HG03469 (cell line): ENCODE results near the gene SERGEF.

ENCODE experiments used
- ATAC-seq: cut with Tn5 transposase; IDR thresholded peaks from one replicate; pipeline ENCODE4 v1.9.1; 2021; ENCODE audit warnings: mild to moderate bottlenecking, moderate library complexity, moderate number of reproducible peaks; ENCODE audit not compliant: unreplicated experiment

SERGEF gene

GRCh38 chr11:17793642-17794170 lies 219.1 kb downstream of the SERGEF start:
- no peak for ATAC-seq

- no peak for ATAC-seq
Measured at GRCh38 chr11:17792161-17792560, 220.7 kb downstream of the SERGEF start.

GRCh38 chr11:17791144-17791543 lies 221.7 kb downstream of the SERGEF start:
- no peak for ATAC-seq

- no peak for ATAC-seq
Measured at GRCh38 chr11:17790453-17790852, 222.4 kb downstream of the SERGEF start.

GRCh38 chr11:17788084-17788483 lies 224.8 kb downstream of the SERGEF start:
- no peak for ATAC-seq

GRCh38 chr11:17786824-17787525 lies 225.9 kb downstream of the SERGEF start:
- ATAC-seq: no peak

- ATAC-seq: no peak
Measured at GRCh38 chr11:17783878-17784277, 229.0 kb downstream of the SERGEF start.

GRCh38 chr11:17782603-17783337 lies 230.1 kb downstream of the SERGEF start:
- ATAC-seq: no peak

GRCh38 chr11:17782145-17782544 lies 230.7 kb downstream of the SERGEF start:
- ATAC-seq: no peak

GRCh38 chr11:17781626-17782025 lies 231.2 kb downstream of the SERGEF start:
- ATAC-seq: no peak

GRCh38 chr11:17781221-17781620 lies 231.6 kb downstream of the SERGEF start:
- no peak for ATAC-seq

- ATAC-seq: no peak
Measured at GRCh38 chr11:17780668-17781067, 232.2 kb downstream of the SERGEF start.

- no peak for ATAC-seq
Measured at GRCh38 chr11:17779861-17780594, 232.8 kb downstream of the SERGEF start.

GRCh38 chr11:17778956-17779860 lies 233.6 kb downstream of the SERGEF start:
- no peak for ATAC-seq

GRCh38 chr11:17778352-17778751 lies 234.5 kb downstream of the SERGEF start:
- no peak for ATAC-seq

- no peak for ATAC-seq
Measured at GRCh38 chr11:17777738-17778091, 235.1 kb downstream of the SERGEF start.

GRCh38 chr11:17777086-17777737 lies 235.6 kb downstream of the SERGEF start:
- no peak for ATAC-seq

- no peak for ATAC-seq
Measured at GRCh38 chr11:17776212-17776875, 236.5 kb downstream of the SERGEF start.

GRCh38 chr11:17775507-17776211 lies 237.2 kb downstream of the SERGEF start:
- no peak for ATAC-seq
